Measurements from ENCODE around the gene INTS3. TPM values are rescaled to one million over a fixed set of nuclear protein-coding genes. Genes with fewer than 3 reads are reported as not detected.
A peak's percentile ranks its signal among the peaks of the same experiment; 100 is the strongest.

The INTS3 gene
- total and polyA plus RNA-seq, 9 of the 15 experiments (the other 6 are each of a cell fraction or from before 2014, with no cell fraction given): 6.3 to 24.1 (median 14.3) TPM

- TF ChIP-seq PRDM10 (IDR thresholded peaks at IDR 0.05; ENCODE audit: partially characterized antibody) (peak; percentile 80), RAD51 (IDR thresholded peaks at IDR 0.05; ENCODE audit: borderline replicate concordance, low read depth) (no peak), GTF2A2 (tag; IDR thresholded peaks at IDR 0.05) (no peak), CBFA2T2 (conservative IDR thresholded peaks at IDR 0.05) (no peak), AFF4 (CRISPR knock-in tag; IDR thresholded peaks at IDR 0.05) (peak; percentile 68; the same call in 1 of the 2 replicates), ZNF217 (CRISPR knock-in tag; IDR thresholded peaks at IDR 0.05) (no peak), ZNF707 (CRISPR knock-in tag; conservative IDR thresholded peaks at IDR 0.05) (no peak), ATF3 (IDR thresholded peaks at IDR 0.05) (no peak), ATF3 (CRISPR knock-in tag; conservative IDR thresholded peaks at IDR 0.05) (no peak; the same call in 1 of the 2 replicates), ZNF395 (CRISPR knock-in tag; IDR thresholded peaks at IDR 0.05) (no peak), ZNF134 (CRISPR knock-in tag; conservative IDR thresholded peaks at IDR 0.05) (no peak), KDM4B (IDR thresholded peaks at IDR 0.05; ENCODE audit: borderline replicate concordance in 2 of 2, low read depth in 1 of 2) (0 out of 4 replicates have a peak, but pooled peaks of 1 of the 2 experiments have one; percentile 47), HSF4 (CRISPR knock-in tag; IDR thresholded peaks at IDR 0.05; ENCODE audit: borderline replicate concordance) (no peak), HDGF (IDR thresholded peaks at IDR 0.05) (no peak), TSC22D4 (tag; IDR thresholded peaks at IDR 0.05) (no peak), ARID1B (IDR thresholded peaks at IDR 0.05) (peak; percentile 23; the same call in 1 of the 2 replicates), ZBTB17 (CRISPR knock-in tag; IDR thresholded peaks at IDR 0.05) (0 out of 2 replicates have a peak, but pooled peaks have one; percentile 18), HDAC2 (IDR thresholded peaks at IDR 0.05) (peak; percentile 82)
Observed at GRCh38 chr1:153783233-153784190, 55.7 kb downstream of the INTS3 start (continued).

All from K562 (cell line).